ENCODE measurements around the gene CLEC2L. TPM values are rescaled to one million over a fixed set of nuclear protein-coding genes. Genes with fewer than 3 reads are reported as not detected.

CLEC2L gene
- total RNA-seq, 1 donor from 2014 or later, result not detected

GRCh38 chr7:139492293-139492692, 31.2 kb upstream of the CLEC2L start:
- no peak overlapping the region for H3K4me3 ChIP-seq
- no peaks in the 10 kb centered on the region for H3K36me3 ChIP-seq
- no peaks in the 10 kb centered on the region for H3K27me3 ChIP-seq
- no peak for TF ChIP-seq CTCF (IDR thresholded peaks at IDR 0.05)
- H3K4me1 ChIP-seq, result peaks cover 3 to 4% of the 10 kb centered on the region in 2 donors
- no peak for DNase-seq (ENCODE audit: low spot score in 2 of 2)
- intact Hi-C loops (cut with DNase I), result no loop called here
- no peak overlapping the region for H3K27ac ChIP-seq
- peaks cover 0 to 8% of the 10 kb centered on the region in 2 donors for H3K9me3 ChIP-seq

DNA sequence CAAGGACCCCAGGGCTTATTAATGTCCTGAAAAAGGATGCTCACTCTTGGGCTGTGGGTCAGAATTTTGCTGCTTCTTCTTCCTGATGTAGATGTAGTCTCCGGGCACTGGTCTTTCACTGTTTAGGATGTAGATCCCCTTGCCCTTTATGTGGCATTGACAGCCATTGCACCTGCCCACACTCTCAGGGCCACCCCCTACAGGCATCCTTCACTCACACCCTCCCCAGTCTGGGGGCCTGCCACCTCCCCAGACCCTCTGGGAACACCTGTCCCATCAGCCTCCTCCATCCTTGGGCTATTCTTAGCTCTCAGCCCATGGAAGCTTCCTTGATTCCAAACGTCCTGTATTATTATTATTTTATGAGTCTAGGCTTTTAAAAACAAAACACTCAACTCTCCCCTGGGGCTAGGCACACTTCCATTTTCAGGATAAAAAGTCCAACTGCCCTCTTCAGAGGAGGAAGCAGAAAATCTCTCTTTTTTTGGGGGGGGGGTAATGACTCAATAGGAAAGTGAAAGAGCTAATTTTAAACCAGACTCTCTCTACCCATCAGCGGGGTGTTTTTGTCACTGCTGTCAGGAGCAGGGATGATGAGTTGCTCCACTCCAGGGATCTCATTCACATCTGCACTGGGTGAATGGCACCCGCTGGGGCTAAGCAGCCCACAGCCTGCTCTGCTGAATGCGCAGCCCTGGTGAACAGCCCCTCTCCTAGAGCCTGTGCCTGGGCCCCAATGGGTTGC, 28.5 kb upstream of the CLEC2L start:
- peaks cover 3 to 4% of the 10 kb centered on the region in 2 donors for H3K4me1 ChIP-seq
- H3K4me3 ChIP-seq, result no peak overlapping the region
- H3K36me3 ChIP-seq, result no peaks in the 10 kb centered on the region
- H3K9me3 ChIP-seq, result peaks cover 0 to 8% of the 10 kb centered on the region in 2 donors
- no peak overlapping the region for H3K27ac ChIP-seq
- DNase-seq (ENCODE audit: low spot score in 2 of 2), result no peak
- intact Hi-C loops (cut with DNase I), result no loop called here
- no peak for TF ChIP-seq CTCF (IDR thresholded peaks at IDR 0.05)
- no peaks in the 10 kb centered on the region for H3K27me3 ChIP-seq

DNA sequence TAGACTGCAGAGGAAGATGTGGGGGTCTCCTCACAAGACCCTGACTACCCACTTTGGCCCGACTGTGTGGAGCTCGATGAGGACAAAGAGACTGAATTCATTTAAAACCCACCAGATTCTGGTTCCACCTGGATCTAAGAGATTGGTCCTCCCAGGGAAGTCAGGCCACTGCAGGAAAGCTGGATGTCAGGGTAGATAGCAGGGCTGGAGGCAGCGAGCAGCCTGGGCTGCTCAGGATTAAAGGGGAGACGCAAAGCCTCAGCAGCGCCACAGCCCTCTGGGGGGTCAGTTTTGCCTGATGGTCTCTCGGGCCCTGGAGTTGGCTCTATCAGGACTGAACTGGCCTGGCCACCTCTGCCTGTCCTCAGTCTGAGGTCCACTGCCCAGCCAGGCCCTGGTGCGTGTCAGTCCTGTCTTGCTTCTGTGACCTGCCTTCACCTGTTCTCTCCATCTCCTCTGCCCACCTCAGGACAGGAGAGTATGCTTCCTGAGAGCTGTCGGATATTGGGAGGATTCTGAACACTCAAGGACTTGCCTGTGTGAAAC, 27.8 kb upstream of the CLEC2L start:
- TF ChIP-seq CTCF (IDR thresholded peaks at IDR 0.05), result no peak
- no peak for DNase-seq (ENCODE audit: low spot score in 2 of 2)
- Histone ChIP-seq H3K27me3 (no peaks in the 10 kb centered on the region), H3K27ac (no peak overlapping the region), H3K4me1 (peaks cover 3 to 4% of the 10 kb centered on the region in 2 donors), H3K36me3 (no peaks in the 10 kb centered on the region), H3K4me3 (no peak overlapping the region), H3K9me3 (peaks cover 0 to 8% of the 10 kb centered on the region in 2 donors)
- intact Hi-C loops (cut with DNase I), result no loop called here

GRCh38 chr7:139496528-139496927, 27.0 kb upstream of the CLEC2L start:
- no peaks in the 10 kb centered on the region for H3K36me3 ChIP-seq
- peaks cover 3 to 4% of the 10 kb centered on the region in 2 donors for H3K4me1 ChIP-seq
- intact Hi-C loops (cut with DNase I), result no loop called here
- H3K27me3 ChIP-seq, result no peaks in the 10 kb centered on the region
- no peak overlapping the region for H3K4me3 ChIP-seq
- peaks cover 0 to 5% of the 10 kb centered on the region in 2 donors for H3K9me3 ChIP-seq
- H3K27ac ChIP-seq, result no peak overlapping the region
- TF ChIP-seq CTCF (IDR thresholded peaks at IDR 0.05), result no peak
- no peak for DNase-seq (ENCODE audit: low spot score in 2 of 2)

DNA sequence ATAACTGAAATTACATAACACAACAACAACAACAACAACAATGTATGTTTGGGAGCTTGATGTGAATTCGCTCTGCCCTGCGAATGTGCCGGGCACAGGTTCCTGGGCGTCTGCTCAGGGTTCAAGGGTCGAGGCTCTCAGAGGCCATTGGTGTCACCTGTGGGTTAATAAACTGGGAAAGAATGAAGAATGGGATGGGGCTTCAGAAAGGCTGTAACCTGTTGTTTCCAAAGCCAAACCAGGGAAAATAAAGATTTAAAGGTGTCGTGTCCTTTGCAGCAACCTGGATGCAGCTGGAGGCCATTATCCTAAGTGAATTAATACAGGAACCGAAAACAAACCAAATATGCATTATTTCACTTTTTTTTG, 22.7 kb upstream of the CLEC2L start:
- intact Hi-C loops (cut with DNase I), result loop anchor here (2.0 kb wide), 1 partner anchor 502 kb away; no protein-coding TSS in a partner anchor
- Histone ChIP-seq H3K27ac (no peak overlapping the region), H3K27me3 (no peaks in the 10 kb centered on the region), H3K4me1 (no peaks in the 10 kb centered on the region), H3K36me3 (no peaks in the 10 kb centered on the region), H3K9me3 (no peaks in the 10 kb centered on the region), H3K4me3 (no peak overlapping the region)
- no peak for DNase-seq (ENCODE audit: low spot score in 2 of 2)
- TF ChIP-seq CTCF (IDR thresholded peaks at IDR 0.05), result no peak
